Mesenchymal stem cell (in vitro differentiated cells and primary cell): ENCODE measurements around the gene ASB2. TPM values are rescaled to one million over a fixed set of nuclear protein-coding genes. Genes with fewer than 3 reads are reported as not detected.

Source experiments
- DNase-seq: peaks from one replicate; pipeline ENCODE4 v3.0.0-alpha.2; 2013
- H2AFZ ChIP-seq: one replicate; pipeline ENCODE4 v1.6.1; 2013; ENCODE audit warnings: low read depth, mild to moderate bottlenecking, control low read depth, inconsistent platforms, low read length, moderate library complexity
- H2AK5ac ChIP-seq: 2 replicates; pipeline ENCODE4 v1.6.1; 2013; ENCODE audit warnings: low read length, moderate library complexity, mild to moderate bottlenecking, inconsistent platforms; ENCODE audit not compliant: severe bottlenecking
- H2BK120ac ChIP-seq: one replicate; pipeline ENCODE4 v1.6.1; 2013; ENCODE audit warnings: low read depth, mild to moderate bottlenecking, inconsistent platforms, low read length, moderate library complexity
- H2BK12ac ChIP-seq, 2 experiments: one replicate each; pipeline ENCODE4 v1.6.1; 2013; ENCODE audit warnings: inconsistent platforms in 2 of 2, low read length in 2 of 2, mild to moderate bottlenecking in 2 of 2, moderate library complexity in 2 of 2, control low read depth in 1 of 2
- H2BK15ac ChIP-seq: one replicate; pipeline ENCODE4 v1.6.1; 2013; ENCODE audit warnings: mild to moderate bottlenecking, low read depth, inconsistent platforms; ENCODE audit not compliant: poor library complexity, severe bottlenecking
- H2BK5ac ChIP-seq: 2 replicates; pipeline ENCODE4 v1.6.1; 2013; ENCODE audit warnings: low read depth, mild to moderate bottlenecking, low read length, control low read depth, inconsistent platforms; ENCODE audit not compliant: poor library complexity, severe bottlenecking
- H3K14ac ChIP-seq, 2 experiments: one replicate each; pipeline ENCODE4 v1.6.1; 2013; ENCODE audit warnings: inconsistent platforms in 2 of 2, low read length in 2 of 2, control low read depth in 1 of 2, mild to moderate bottlenecking in 1 of 2, moderate library complexity in 1 of 2
- H3K18ac ChIP-seq, 2 experiments: one replicate each; pipeline ENCODE4 v1.6.1; 2013; ENCODE audit warnings: inconsistent platforms in 2 of 2, low read length in 2 of 2, control low read depth in 1 of 2, low read depth in 1 of 2, mild to moderate bottlenecking in 1 of 2
- H3K23ac ChIP-seq, 2 experiments: one replicate each; pipeline ENCODE4 v1.6.1; 2013; ENCODE audit warnings: inconsistent platforms in 2 of 2, low read length in 2 of 2, mild to moderate bottlenecking in 2 of 2, moderate library complexity in 2 of 2, control low read depth in 1 of 2
- H3K27ac ChIP-seq: 2 replicates; pipeline ENCODE4 v1.5.1; 2013; ENCODE audit warnings: mild to moderate bottlenecking, moderate library complexity, low read length, control low read depth, inconsistent platforms; ENCODE audit not compliant: poor library complexity, severe bottlenecking
- H3K27me3 ChIP-seq, 2 experiments: 2 replicates each; pipeline versions ENCODE4 v1.6.1 to v1.7.0; 2013; ENCODE audit warnings: low read length in 2 of 2, mild to moderate bottlenecking in 2 of 2, moderate library complexity in 2 of 2, control low read depth in 1 of 2, inconsistent platforms in 1 of 2; ENCODE audit not compliant: control insufficient read depth in 1 of 2, insufficient read depth in 1 of 2
- H3K36me3 ChIP-seq, 2 experiments: 2 replicates each; pipeline versions ENCODE4 v1.6.1 to v1.7.0; 2013; ENCODE audit warnings: low read length in 2 of 2, control low read depth in 1 of 2, inconsistent platforms in 1 of 2, low read depth in 1 of 2, mild to moderate bottlenecking in 1 of 2; ENCODE audit not compliant: insufficient read depth in 2 of 2, control insufficient read depth in 1 of 2
- H3K4ac ChIP-seq, 2 experiments: one replicate each; pipeline ENCODE4 v1.6.1; 2013; ENCODE audit warnings: inconsistent platforms in 2 of 2, low read length in 2 of 2, mild to moderate bottlenecking in 2 of 2, moderate library complexity in 2 of 2, control low read depth in 1 of 2, low read depth in 1 of 2
- H3K4me1 ChIP-seq: 2 replicates; pipeline ENCODE4 v1.6.1; 2013; ENCODE audit warnings: low read depth, low read length, control low read depth; ENCODE audit not compliant: control insufficient read depth, insufficient read depth
- H3K4me2 ChIP-seq: 2 replicates; pipeline ENCODE4 v1.6.1; 2013; ENCODE audit warnings: low read length, mild to moderate bottlenecking, inconsistent platforms; ENCODE audit not compliant: poor library complexity, severe bottlenecking
- H3K4me3 ChIP-seq, 2 experiments: 2 replicates each; pipeline versions ENCODE4 v1.5.1 to v1.7.0; 2013; ENCODE audit warnings: low read length in 2 of 2, mild to moderate bottlenecking in 2 of 2, control low read depth in 1 of 2, low read depth in 1 of 2; ENCODE audit not compliant: insufficient read depth in 1 of 2
- H3K79me1 ChIP-seq: replicated peaks from 2 replicates; pipeline ENCODE4 v1.6.1; 2013; ENCODE audit warnings: mild to moderate bottlenecking, control low read depth, low read length, inconsistent platforms; ENCODE audit not compliant: poor library complexity, severe bottlenecking
- H3K9ac ChIP-seq: 2 replicates; pipeline ENCODE4 v1.7.0; 2013; ENCODE audit warnings: mild to moderate bottlenecking, low read length, moderate library complexity
- H3K9me3 ChIP-seq: 2 replicates; pipeline ENCODE4 v1.7.0; 2013; ENCODE audit warnings: mild to moderate bottlenecking, low read length; ENCODE audit not compliant: control insufficient read depth
- H4K8ac ChIP-seq: one replicate; pipeline ENCODE4 v1.6.1; 2013; ENCODE audit warnings: inconsistent platforms, mild to moderate bottlenecking, low read length, moderate library complexity
- H4K91ac ChIP-seq: one replicate; pipeline ENCODE4 v1.6.1; 2013; ENCODE audit warnings: mild to moderate bottlenecking, low read length, inconsistent platforms
- WGBS: methylation state at CpG from one replicate; pipeline ENCODE4 v1.1.7; 2013; ENCODE audit warnings: mixed read lengths; 5-methylcytosine and 5-hydroxymethylcytosine counted together
- small RNA-seq: library from polyadenylated mRNA; stranded (forward); fragments of <200 nt; extraction: miRNeasy Mini kit (QIAGEN cat#:217004); gene quantifications from one replicate; pipeline ENCODE3, GENCODE V24; 2013; ENCODE audit warnings: low read depth

Gene ASB2

DNA sequence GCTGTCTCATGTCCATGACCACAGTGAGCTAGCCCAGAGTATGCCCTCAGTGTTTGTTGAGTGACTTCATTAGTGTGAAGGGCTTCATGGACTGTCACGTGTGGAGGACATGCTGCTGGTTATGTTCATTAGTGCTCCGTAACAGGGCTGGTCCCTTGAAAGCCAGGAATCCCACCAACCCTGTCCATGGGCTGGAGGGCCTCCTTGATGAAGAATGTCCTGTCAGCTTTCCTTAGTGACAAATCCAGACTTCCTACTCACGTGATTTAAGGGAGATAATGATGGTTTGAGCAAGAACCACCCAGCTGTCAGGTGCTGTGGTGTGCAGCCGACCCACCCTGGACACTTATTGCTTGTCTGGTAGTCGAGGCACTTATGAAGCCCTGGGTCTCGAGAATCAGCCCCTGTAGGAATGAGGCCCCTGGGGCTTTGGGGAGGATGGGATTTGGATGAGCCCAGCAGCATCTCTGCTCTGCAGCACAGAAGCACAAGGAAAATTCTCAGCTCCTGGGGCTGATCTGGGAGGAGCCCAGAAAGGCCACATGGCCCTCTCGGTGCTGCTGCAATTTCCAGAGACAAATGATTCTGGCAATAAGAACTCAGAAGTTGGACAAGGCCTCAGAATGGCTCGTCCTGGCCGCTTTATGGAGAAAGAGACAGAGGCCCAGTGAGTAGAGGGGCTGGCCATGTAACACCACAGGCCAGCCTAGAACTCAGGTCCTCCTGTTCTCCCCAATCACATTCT is 86.5 kb downstream of the ASB2 start:
- Histone ChIP-seq H3K23ac (no peak overlapping the region), H3K14ac (no peak overlapping the region), H2BK12ac (no peak overlapping the region), H3K79me1 (no peaks in the 10 kb centered on the region), H3K9ac (no peak overlapping the region), H2AK5ac (no peak overlapping the region), H2AFZ (no peak overlapping the region), H3K18ac (no peak overlapping the region), H4K91ac (no peak overlapping the region), H4K8ac (no peak overlapping the region), H2BK15ac (no peak overlapping the region), H3K4me2 (no peak overlapping the region), H3K27me3 (peaks cover 31 to 52% of the 10 kb centered on the region in 2 experiments), H3K4me3 (no peak overlapping the region), H3K4ac (no peak overlapping the region), H3K9me3 (no peaks in the 10 kb centered on the region), H2BK5ac (no peak overlapping the region), H3K27ac (no peak overlapping the region), H2BK120ac (no peak overlapping the region), H3K36me3 (no peaks in the 10 kb centered on the region), H3K4me1 (peaks cover 3% of the 10 kb centered on the region)
- no peak for DNase-seq
- WGBS, result 55% methylated on average over 9 of the region's 9 CpGs

DNA sequence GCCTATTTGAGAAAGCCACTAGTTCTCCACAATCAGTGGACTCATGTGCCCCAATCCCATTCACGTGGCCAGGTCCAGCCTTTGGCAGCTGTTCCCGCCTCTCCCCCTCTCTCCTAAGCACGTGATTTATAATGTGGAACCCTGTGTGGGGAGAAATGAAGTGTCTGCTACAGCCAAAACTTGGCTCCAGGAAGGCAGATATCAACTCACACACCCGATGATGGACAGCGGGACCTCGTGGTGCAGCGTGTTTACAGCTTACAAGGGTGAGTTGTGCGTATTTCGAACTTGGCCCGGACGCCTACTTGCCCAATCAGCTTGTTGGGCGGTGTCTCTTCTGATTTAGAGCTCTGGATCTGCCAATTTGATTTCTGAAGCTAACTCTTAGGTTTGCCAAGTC is 87.4 kb downstream of the ASB2 start:
- Histone ChIP-seq H3K4me2 (no peak overlapping the region), H4K8ac (no peak overlapping the region), H3K9me3 (no peaks in the 10 kb centered on the region), H3K23ac (no peak overlapping the region), H3K4me3 (no peak overlapping the region), H3K27me3 (peaks cover 31 to 48% of the 10 kb centered on the region in 2 experiments), H2BK12ac (no peak overlapping the region), H2BK120ac (no peak overlapping the region), H3K14ac (no peak overlapping the region), H3K4ac (no peak overlapping the region), H3K18ac (no peak overlapping the region), H3K9ac (no peak overlapping the region), H3K79me1 (no peaks in the 10 kb centered on the region), H4K91ac (no peak overlapping the region), H3K4me1 (peaks cover 3% of the 10 kb centered on the region), H2BK5ac (no peak overlapping the region), H3K27ac (no peak overlapping the region), H2AFZ (no peak overlapping the region), H3K36me3 (no peaks in the 10 kb centered on the region), H2BK15ac (no peak overlapping the region), H2AK5ac (no peak overlapping the region)
- no peak for DNase-seq
- 68% methylated on average over 12 of the region's 12 CpGs for WGBS

DNA sequence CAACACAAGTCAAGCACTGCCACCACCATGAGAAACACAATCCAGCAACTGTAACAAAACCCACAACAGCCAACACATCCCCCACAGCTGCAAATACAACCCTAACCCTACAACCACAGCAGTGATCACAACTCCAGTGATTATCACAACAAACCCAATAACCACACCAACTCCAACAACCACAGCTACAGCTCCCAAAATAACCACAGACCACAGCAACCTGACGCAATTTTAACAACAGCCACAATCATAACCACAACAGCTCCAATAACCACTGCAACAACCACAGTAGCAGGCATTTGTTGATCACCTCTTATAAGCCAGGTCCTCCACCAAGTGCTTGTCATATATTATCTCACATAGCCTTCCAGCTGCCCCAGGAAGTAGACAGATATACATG is 91.4 kb downstream of the ASB2 start:
- Histone ChIP-seq H2AK5ac (no peak overlapping the region), H3K27ac (no peak overlapping the region), H2BK5ac (no peak overlapping the region), H3K4me1 (peaks cover 1% of the 10 kb centered on the region), H3K4me3 (no peak overlapping the region), H3K14ac (no peak overlapping the region), H4K91ac (no peak overlapping the region), H3K4ac (no peak overlapping the region), H3K9me3 (peaks cover 6% of the 10 kb centered on the region), H3K18ac (no peak overlapping the region), H3K4me2 (no peak overlapping the region), H3K23ac (no peak overlapping the region), H3K36me3 (no peaks in the 10 kb centered on the region), H2AFZ (no peak overlapping the region), H3K9ac (no peak overlapping the region), H2BK120ac (no peak overlapping the region), H4K8ac (no peak overlapping the region), H2BK12ac (no peak overlapping the region), H2BK15ac (no peak overlapping the region), H3K27me3 (peaks cover 14 to 24% of the 10 kb centered on the region in 2 experiments), H3K79me1 (no peaks in the 10 kb centered on the region)
- WGBS, result 81% methylated on average over 1 of the region's 1 CpG
- DNase-seq, result no peak

Small RNA genes lying within 50 kb of the gene (small RNA-seq; reads per million reads assigned to genes)
- gene MIR4506, result not detected
